Measurements from ENCODE around the gene TRIM29. TPM values are rescaled to one million over a fixed set of nuclear protein-coding genes. Genes with fewer than 3 reads are reported as not detected.

Gene TRIM29
- total and polyA plus RNA-seq, 12 donors: 0.17 to 0.64 (median 0.30) TPM; not detected in 9

- H3K36me3 ChIP-seq: no peaks in the 10 kb centered on the region
- WGBS, 2 donors: 78 to 84% methylated on average over 7 of the region's 7 CpGs
- H3K4me1 ChIP-seq: no peaks in the 10 kb centered on the region
- no peak overlapping the region for H3K27ac ChIP-seq
- no peak for TF ChIP-seq CTCF (IDR thresholded peaks at IDR 0.05)
- H3K27me3 ChIP-seq: peaks cover 0 to 27% (median 8%) of the 10 kb centered on the region in 7 donors
- ATAC-seq: no peak
- H3K9me3 ChIP-seq: no peaks in the 10 kb centered on the region
- intact Hi-C loops (cut with DNase I): no loop called here
- peak in 1 of 2 donors; percentile 1 for DNase-seq
- H3K4me3 ChIP-seq: no peak overlapping the region
Observed at GRCh38 chr11:120136356-120136755, 1.6 kb downstream of the TRIM29 start.

DNA sequence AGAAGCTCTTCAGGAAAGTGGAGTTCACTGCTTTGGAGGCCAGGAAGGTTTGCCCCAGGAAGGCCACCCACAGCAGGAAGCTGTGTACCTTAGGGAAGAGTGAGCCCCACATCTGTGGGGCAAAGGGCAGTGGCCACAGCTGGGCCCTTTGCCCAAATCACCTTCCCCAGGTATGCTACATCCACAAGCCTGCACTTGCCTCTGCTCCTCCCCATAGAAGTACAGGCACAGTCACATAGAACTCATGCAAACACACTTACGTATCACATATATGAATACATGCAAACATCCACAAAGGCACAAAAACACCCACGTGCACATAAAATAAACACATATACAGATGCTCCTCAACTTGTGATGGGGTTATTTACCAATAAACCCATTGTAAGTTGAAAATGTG, 2.1 kb downstream of the TRIM29 start:
- DNase-seq (no peak), ATAC-seq (no peak)
- intact Hi-C loops (cut with DNase I): no loop called here
- no peak for TF ChIP-seq CTCF (IDR thresholded peaks at IDR 0.05)
- no peaks in the 10 kb centered on the region for H3K36me3 ChIP-seq
- no peaks in the 10 kb centered on the region for H3K4me1 ChIP-seq
- 94 to 97% methylated on average over 2 of the region's 2 CpGs for WGBS, 2 donors
- H3K4me3 ChIP-seq: no peak overlapping the region
- H3K27ac ChIP-seq: no peak overlapping the region
- H3K27me3 ChIP-seq: peaks cover 0 to 22% (median 6%) of the 10 kb centered on the region in 7 donors
- no peaks in the 10 kb centered on the region for H3K9me3 ChIP-seq

- Histone ChIP-seq H3K4me3 (no peak overlapping the region), H3K36me3 (no peaks in the 10 kb centered on the region), H3K27ac (no peak overlapping the region), H3K27me3 (peaks cover 0 to 22% (median 6%) of the 10 kb centered on the region in 7 donors), H3K9me3 (no peaks in the 10 kb centered on the region), H3K4me1 (no peaks in the 10 kb centered on the region)
- peak in 1 of 2 donors; percentile 2 for DNase-seq
- intact Hi-C loops (cut with DNase I): no loop called here
- 95 to 99% methylated on average over 5 of the region's 5 CpGs for WGBS, 2 donors
- TF ChIP-seq CTCF (IDR thresholded peaks at IDR 0.05): no peak
- ATAC-seq: no peak
Observed at GRCh38 chr11:120134931-120135228, 3.0 kb downstream of the TRIM29 start.

- H3K27me3 ChIP-seq: peaks cover 0 to 17% (median 6%) of the 10 kb centered on the region in 7 donors
- H3K4me3 ChIP-seq: no peak overlapping the region
- no peaks in the 10 kb centered on the region for H3K36me3 ChIP-seq
- DNase-seq (no peak), ATAC-seq (no peak)
- 88 to 93% methylated on average over 14 of the region's 14 CpGs for WGBS, 2 donors
- H3K9me3 ChIP-seq: no peaks in the 10 kb centered on the region
- no peak overlapping the region for H3K27ac ChIP-seq
- intact Hi-C loops (cut with DNase I): no loop called here
- no peak for TF ChIP-seq CTCF (IDR thresholded peaks at IDR 0.05)
- H3K4me1 ChIP-seq: no peaks in the 10 kb centered on the region
Observed at GRCh38 chr11:120134106-120134930, 3.6 kb downstream of the TRIM29 start.
